Neural progenitor cell (in vitro differentiated cells): ENCODE data around the gene SLC27A4.

ENCODE experiments used
- EZH2 ChIP-seq: fragments of 200-600 bp; sonication (generic); IDR thresholded peaks from 2 replicates; pipeline ENCODE4 v1.6.1; 2017; ENCODE audit warnings: antibody characterized with exemption, mild to moderate bottlenecking, moderate library complexity
- TF ChIP-seq, protein P1 (sequence below): fragments of 200-600 bp; sonication (generic); IDR thresholded peaks from 2 replicates; pipeline ENCODE4 v1.5.1; 2017; ENCODE audit warnings: antibody characterized with exemption, mild to moderate bottlenecking

- no peak for TF ChIP-seq EZH2
- TF ChIP-seq, protein P1, sequence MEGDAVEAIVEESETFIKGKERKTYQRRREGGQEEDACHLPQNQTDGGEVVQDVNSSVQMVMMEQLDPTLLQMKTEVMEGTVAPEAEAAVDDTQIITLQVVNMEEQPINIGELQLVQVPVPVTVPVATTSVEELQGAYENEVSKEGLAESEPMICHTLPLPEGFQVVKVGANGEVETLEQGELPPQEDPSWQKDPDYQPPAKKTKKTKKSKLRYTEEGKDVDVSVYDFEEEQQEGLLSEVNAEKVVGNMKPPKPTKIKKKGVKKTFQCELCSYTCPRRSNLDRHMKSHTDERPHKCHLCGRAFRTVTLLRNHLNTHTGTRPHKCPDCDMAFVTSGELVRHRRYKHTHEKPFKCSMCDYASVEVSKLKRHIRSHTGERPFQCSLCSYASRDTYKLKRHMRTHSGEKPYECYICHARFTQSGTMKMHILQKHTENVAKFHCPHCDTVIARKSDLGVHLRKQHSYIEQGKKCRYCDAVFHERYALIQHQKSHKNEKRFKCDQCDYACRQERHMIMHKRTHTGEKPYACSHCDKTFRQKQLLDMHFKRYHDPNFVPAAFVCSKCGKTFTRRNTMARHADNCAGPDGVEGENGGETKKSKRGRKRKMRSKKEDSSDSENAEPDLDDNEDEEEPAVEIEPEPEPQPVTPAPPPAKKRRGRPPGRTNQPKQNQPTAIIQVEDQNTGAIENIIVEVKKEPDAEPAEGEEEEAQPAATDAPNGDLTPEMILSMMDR: no peak
Observed at GRCh38 chr9:128342971-128343680, 2.8 kb downstream of the SLC27A4 start.
